A172 (cell line): ENCODE measurements around the gene CMTM8. TPM values are rescaled to one million over a fixed set of nuclear protein-coding genes. Genes with fewer than 3 reads are reported as not detected.

Source experiments
- DNase-seq: peaks from one replicate; pipeline ENCODE4 v3.0.0-alpha.2; 2015; ENCODE audit warnings: low spot score
- total RNA-seq: library from RNA; depleted of rRNA; stranded (reverse); fragments of >200 nt; shearing (Covaris generic); gene quantifications from 2 replicates; pipeline ENCODE4 v1.2.3, GENCODE V29; 2014

CMTM8 gene
- total RNA-seq, 1 experiment from 2014 or later: 3.5 TPM

- DNase-seq: no peak
Observed at GRCh38 chr3:32335365-32336112, 97.1 kb downstream of the CMTM8 start.

GRCh38 chr3:32336113-32336498 lies 97.6 kb downstream of the CMTM8 start:
- DNase-seq: no peak

- DNase-seq: no peak
Observed at GRCh38 chr3:32337505-32337904, 99.0 kb downstream of the CMTM8 start.

DNA sequence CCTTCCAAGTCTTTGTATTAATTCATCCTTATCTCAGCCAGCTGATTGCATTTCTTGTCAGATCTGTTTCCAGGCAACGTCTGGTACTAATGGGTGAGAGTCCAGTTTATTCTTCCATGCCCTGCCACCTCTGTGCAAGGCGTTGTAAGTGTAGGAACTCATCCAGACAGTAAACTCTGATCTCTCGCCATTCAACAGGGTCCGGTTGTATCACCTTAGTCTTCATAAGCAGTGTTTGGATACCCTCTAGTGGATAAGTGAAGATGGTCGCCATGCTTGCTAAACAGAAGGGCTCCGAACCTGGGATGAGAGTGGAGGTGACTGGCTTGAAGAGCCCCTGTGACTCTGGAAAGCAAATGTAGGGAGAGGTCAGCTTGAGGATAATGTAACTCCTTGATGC lies 101.6 kb downstream of the CMTM8 start:
- peak; percentile 56 for DNase-seq

- no peak for DNase-seq
Observed at GRCh38 chr3:32340611-32341365, 102.3 kb downstream of the CMTM8 start.

- peak; percentile 10 for DNase-seq
Observed at GRCh38 chr3:32347343-32348125, 109.1 kb downstream of the CMTM8 start.

DNA sequence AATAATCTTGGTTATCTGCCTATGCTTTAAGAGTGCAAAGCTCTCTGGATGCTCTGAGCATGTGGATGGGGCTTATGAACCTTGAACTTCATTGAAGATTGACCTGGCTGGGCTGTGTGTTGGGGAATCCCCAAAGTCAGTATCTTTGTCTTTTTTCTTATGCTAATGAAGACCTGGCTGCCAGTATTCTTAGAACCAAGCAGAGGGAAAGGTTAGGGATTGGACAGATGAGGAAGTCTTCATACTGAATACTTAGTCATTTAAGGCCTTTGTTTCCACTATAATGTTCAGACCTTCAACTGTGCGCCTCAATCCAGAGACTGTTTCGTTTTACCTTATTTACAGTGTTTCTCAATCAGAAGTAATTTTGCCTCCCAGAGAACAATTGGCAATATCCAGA lies 110.7 kb downstream of the CMTM8 start:
- no peak for DNase-seq

GRCh38 chr3:32352563-32352962 lies 114.1 kb downstream of the CMTM8 start:
- DNase-seq: no peak

DNA sequence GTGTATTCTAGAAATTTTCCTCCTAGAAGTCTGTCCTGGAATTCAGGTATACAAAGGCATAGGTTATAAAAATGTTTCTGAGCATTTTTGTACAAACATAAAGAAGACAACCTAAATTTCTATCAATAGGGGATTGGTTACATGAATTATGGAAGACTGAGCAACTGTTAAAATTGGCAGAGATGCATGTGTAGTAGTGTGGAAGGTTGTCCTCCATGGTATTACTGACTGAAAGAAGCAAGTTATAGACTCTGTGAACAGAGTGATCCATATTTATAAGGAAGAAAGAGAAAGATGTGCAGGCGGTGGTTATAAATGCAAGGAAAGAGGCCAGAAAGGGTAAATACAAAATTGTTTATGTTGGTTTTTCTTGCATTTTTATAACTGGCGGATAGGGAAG lies 114.9 kb downstream of the CMTM8 start:
- DNase-seq: no peak

- DNase-seq: peak; percentile 30
Observed at GRCh38 chr3:32354362-32354778, 115.9 kb downstream of the CMTM8 start.

DNA sequence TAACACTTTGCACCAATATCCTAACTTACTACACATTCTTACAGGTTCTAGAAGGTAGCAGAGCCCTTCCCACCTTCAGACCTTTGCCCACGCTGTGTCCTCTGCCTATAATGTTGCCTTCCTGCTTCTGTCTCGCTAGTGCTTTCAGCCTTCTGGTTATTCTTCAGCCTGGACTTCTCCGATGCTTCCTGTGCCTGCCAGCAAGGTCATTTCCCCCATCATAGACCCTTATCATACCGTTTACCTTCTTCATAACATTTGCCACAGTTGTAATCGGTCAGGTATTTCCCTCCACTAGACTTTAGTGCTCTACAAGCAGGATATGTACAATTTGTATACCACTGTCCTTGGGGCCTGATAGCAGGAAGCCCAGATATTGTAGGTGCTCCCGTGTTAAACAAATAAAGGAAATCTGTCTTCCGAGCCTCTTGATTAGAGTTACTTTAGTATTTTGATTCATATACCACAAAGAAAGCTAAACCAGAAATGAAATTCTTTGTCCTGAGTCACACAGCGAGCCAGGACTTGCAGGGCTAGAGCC lies 117.3 kb downstream of the CMTM8 start:
- DNase-seq: no peak

DNA sequence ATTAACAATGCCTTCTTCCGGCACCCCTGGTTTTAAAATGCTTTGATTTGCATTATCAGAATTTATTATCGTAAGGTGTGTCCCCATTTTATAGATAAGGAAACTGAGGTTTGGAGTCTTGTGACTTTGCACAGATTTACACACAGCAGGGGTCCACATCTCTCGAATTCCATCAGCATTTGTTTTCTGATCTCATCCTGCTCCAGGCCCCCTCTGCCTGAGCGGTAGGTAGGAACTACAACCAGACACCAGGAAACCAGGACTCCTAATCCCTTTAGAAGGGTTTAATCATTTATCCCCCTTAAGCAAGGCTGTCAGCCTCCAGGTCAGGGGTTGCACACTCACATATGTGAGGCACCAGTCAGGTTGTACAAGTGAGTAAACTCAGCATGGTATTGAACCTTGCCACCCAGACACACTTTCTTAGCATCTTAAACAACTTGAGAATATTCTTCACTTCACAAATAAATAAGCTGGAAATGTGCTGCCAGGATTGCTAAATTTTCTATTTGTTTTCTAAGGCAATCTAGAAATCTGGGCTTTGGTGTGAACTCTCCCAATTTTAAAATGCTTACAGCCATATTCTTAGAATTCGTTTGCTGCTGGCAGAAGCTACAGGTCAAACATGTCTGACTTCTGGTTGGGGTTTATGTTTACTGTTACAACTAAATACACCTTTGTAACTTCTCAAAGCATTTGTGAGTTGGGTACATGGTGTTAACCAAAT lies 121.4 kb downstream of the CMTM8 start:
- DNase-seq: no peak

DNA sequence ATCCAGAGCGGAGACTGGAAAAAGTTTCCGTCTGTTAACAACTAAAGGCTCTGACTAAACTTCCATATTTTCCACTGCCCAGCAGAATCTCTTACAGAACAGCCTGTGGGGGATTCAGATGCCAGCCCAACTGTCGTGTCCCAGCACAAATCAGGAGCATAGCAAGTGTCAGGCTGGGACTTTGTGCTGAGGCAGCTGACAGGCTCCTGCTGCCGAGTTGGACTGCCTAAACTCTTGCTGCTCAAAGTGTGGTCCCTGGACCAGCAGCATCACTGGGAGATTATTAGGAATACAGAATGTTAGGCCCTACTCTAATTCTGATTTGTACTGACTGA lies 122.0 kb downstream of the CMTM8 start:
- DNase-seq: no peak

DNA sequence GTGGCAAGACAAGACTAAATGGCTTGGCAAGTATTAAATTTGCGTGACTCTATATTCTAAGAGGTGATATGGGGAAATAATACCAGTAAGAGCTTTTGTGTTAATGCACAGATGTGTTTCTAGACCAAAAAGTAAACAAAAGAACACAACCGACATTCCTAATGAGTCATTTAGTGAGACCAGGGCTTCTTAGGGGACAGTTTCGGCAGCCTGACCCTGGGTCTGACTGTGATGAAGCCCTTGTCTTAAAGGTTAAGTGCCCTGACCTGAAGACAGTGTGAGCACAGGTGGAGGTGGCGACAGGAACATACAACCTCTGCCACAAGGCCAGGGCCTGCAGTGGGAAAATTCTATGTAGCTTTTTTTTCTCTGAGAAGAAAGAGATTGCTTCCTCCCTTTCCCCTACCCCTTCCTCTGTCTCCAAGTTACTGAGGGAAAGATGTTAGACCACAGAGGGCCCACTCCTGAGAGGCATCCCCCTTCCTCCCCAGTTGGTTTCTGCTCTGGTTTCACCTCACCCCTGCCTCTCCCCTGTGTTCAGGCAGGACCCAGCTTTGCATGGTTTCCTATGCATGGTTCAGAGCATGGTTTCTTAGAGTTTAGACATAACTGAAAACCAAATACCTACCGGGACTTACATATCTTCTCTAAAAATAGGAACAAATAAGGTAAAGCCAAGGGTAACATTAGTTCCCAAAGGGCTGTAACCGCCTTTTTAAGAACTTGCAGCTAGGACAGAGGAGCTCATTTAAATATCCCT lies 128.3 kb downstream of the CMTM8 start:
- DNase-seq: peak; percentile 36

GRCh38 chr3:32367442-32367841 lies 129.0 kb downstream of the CMTM8 start:
- DNase-seq: no peak

GRCh38 chr3:32371461-32372212 lies 133.2 kb downstream of the CMTM8 start:
- DNase-seq: no peak

DNA sequence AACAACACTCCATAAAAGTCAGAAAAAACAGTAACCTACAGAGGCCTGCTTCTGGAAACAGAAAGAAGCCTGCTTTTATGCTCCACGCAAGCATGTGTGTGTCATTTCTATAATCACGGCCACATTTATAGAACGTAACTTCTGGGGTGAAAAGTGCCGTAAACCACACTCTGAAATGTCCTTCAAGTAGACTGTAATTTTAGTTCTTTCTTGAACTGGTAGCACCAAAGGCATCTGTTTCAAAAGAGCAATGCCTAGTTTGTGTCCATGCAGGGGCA lies 133.7 kb downstream of the CMTM8 start:
- no peak for DNase-seq

GRCh38 chr3:32373276-32373675 lies 134.8 kb downstream of the CMTM8 start:
- DNase-seq: no peak

- DNase-seq: no peak
Observed at GRCh38 chr3:32373844-32374243, 135.4 kb downstream of the CMTM8 start.

GRCh38 chr3:32374788-32375595 lies 136.5 kb downstream of the CMTM8 start:
- peak; percentile 59 for DNase-seq
